HG03097 (cell line): ENCODE data around the gene MIEN1.
"Not testable (repeated sequence)": the region's sequence is repeated elsewhere in the genome, so short reads cannot be mapped to it uniquely, and the experiment has no call there.

ENCODE experiments used
- ATAC-seq: cut with Tn5 transposase; IDR thresholded peaks from one replicate; pipeline ENCODE4 v1.9.1; 2021; ENCODE audit not compliant: unreplicated experiment, low FRiP score

MIEN1 gene, protein sequence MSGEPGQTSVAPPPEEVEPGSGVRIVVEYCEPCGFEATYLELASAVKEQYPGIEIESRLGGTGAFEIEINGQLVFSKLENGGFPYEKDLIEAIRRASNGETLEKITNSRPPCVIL

DNA sequence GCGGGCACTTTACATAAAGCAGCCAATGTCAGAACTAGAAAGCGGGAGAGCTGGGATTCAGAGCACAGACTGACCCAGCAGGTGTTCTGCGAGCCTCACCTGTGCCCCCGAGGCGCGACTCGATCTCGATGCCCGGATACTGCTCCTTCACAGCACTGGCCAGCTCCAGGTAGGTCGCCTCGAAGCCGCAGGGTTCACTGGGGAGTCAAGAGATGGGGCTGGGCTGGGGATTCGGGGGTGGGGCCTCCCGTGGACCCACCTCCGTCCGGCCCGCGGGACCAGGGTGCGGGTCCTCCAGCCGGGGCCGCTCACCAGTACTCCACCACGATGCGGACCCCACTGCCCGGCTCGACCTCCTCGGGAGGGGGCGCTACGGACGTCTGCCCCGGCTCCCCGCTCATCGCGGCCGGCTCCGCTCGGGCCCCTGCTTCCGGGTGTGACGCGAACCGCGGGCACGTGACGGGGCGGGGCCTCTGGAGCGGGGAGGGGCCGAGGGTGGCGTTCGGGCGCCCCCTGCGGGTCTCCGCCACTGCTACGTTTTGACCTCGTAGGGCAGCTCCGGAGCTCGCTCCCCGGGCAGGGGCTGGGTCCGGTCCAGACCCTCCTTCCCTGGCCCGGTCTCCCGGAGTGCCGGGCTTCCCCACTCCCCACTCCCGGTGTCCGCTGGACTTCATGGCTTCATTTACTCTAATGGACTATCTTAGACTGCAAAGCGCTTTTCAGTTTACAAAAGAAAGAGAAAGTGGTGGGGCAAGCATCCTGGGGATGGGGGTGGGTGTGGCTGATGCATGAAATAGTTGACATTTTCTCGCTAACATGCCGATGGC is at the start of gene MIEN1:
MIEN1 (minus strand) TSS at position 438 of the 827 bp plus-strand sequence; CDS start at position 401, 37 bp downstream.
- ATAC-seq, result peak; percentile 88

DNA sequence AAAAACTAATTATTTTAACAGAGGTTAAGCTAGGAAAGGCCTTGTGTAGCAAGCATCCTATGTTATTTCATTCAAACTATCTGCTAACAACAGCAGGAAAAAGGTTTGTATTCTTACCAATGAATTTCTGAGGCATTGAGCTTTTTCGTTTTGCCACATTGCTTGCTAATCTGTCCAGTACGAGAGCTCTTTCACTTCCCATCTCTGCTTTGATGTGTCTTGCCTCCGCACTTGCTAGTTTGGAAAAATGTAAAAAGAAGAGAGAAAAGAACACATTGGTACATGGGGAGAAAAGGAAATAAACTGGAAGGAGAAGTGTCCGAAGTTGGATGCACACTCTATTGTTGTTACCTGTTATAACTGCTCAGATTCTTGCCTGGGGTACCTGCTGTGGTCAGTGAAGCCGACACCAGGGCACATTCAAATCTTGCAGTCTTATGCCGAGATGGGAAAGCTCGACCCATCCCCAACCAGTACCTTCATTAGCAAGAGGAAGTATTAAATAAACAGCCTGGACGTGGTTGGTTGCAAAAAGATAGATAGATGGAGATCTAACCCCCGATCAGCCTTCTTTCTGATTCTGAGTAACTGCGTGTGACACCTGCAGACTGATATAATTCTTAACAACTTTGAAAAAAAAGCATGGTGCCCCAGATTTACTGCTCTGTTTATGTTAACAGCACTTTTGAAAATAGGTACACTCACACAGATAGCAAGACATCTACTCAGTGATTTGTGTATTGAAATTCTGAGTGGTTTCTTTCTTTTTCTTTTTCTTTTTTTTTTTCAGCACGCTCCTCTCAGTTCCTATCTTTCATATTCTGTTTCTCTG is 47.4 kb upstream of the MIEN1 start:
- ATAC-seq, result peak; percentile 50

DNA sequence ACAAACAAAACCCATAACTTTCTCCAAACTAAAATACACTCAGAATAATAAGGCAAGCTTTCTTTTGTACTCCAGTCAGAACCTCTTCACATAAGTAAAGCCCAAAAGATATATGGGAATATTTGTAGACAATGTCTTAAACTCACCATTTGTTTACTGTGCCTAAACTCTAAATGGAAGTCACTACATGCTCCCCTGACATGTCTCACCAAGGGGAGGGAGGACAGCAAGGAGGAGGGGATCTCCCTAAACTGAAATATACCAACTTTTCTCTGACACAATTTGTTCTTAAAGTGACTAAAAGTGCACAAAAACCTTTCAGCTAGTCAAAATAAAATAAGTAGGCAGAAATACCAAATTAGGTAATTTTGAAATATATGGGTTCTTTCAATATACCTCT is 45.9 kb upstream of the MIEN1 start:
- ATAC-seq, result no peak

DNA sequence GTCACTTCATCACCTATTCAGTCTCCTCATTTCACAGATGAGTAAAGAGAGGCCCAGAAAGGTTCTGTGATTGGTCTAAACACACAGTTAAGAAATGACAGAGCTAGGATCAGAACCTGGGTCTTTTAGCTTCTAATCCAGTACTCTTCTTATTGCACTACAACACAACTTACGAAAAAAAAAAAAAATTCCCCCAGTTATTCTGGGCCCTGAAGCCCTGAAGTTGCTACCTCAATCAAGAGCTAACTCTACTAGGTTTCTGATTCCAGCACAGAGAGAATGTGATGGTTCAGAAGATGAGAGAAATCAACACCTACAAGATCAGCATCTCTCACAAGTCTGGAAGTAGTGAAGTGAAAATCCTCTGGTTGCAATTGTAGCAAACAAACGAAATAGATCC is 44.7 kb upstream of the MIEN1 start:
- no peak for ATAC-seq

DNA sequence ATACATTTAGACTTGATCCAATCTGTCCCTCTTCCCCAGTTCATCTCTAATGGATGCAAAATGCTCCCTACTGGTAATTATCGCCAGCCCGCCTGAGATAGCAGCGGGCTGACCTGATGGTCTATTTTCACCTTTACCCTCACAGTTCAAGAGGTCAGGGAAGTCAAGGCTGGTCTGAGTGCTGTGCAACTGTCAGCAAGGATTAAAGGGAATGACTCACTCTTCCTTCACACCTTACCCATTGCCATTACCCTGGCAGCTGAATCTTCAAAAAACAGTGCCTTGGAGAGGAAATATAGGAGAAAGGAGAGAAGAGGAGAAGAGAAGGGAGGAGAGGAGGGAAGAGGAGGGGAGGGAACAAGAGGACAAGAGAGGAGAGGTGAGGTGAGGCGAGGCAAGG is 43.7 kb upstream of the MIEN1 start:
- ATAC-seq, result no peak

DNA sequence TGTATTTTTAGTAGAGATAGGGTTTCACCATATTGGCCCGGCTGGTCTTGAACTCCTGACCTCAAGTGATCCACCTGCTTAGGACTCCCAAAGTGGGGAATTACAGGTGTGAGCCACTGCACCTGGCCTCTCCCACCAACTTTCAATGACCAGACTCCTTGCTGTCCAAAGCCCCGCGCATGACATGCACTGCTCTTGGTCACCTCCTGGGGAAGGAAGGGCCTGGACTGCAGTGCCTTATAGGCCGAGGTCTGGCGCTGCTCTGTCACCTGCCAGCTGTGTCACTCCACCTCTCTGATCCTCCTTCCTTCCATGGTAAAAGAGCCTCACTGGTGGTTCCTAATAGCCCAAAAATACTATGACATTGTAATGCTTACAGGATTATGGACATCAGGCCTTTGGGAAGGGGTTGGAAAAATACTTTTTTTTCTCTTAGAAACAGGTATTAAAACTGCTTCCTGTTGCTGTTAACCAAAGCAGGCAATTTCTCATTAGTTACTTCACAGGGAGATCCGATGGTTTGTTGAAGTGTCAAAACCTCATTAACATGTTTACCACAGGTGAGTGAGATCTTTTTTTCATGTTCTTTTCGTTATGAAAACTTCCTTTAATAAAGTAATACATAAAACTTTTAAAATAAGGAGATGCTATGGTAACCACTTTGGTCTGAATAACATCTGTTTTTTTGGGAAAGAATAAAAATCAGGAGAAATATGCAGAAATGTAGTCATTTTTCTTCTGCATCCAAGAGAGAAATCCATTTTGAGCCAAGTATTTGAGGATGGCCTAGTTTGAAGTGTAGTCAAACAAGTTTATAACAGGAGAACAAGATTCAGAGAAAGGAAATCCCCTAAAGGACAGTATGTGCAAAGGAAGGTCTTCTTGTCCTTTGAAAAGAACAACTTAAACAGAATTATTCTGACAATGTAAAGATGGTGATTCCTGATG is 42.9 kb upstream of the MIEN1 start:
- no peak for ATAC-seq

DNA sequence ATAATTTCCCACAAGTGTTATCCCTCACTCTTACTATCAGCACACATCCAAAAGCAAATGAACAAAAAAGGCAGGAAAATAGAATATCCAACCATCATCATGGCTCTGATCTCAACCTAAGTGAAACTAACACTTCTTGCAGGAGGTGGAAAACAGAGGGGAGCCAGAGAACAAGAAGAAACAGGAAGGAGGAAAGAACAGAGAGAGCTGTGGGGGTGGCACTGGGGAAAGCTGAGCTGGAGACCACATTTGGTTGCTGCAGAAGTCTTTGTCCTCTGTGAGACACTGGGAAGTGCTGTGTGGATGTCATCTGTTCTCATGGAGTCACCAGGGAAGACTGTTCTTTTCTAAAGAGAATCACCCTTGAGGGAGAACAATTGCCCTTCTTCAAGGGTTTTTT is 42.1 kb upstream of the MIEN1 start:
- no peak for ATAC-seq

DNA sequence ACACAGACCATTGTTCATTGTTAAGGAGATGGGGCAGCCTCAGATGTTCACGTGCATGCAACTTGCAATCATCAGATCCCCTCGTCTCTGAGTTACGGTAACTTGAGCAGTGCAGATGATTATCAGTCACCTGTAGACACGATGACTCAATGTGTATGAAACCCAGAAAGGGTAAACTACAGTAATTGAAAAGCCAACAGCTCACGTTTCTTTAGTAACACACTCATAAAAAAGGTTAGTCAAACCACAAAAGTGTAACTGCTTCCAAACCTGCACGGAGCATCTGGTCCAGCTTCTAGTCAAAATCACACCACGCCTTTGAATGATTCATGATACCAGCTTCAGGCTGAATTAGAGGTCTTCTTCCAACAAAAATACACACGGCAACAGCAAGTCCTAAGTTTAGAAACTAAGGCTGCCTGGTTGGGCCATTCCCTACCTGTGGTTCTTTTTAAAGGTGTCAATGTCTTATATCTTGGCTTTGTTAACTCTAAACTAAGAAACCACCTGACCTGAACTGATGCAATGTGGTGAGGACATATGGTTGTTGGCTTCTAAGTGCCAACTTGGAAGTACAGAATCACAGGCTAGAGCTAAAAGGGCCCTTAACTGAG is 39.7 kb upstream of the MIEN1 start:
- peak; percentile 42 for ATAC-seq

DNA sequence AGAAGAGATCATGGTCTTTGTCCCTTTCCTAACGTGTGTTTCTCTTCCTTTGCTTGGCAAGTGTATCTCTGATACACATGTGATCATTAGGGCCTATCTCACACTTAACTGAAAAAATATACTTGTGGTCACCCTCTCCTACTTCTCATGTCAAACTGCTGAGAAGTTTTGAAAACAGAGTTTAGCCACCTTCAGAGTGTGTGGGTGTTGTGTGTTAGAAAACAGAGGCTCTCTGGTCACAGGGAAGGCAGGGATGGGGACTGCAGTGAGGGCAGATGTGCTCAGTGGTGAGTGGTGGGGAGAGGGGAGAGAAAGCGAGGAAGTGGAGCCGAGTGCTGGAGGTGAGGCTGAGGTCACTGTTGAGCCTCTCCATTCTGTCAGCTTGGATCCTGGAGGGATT is 36.8 kb upstream of the MIEN1 start:
- no peak for ATAC-seq

DNA sequence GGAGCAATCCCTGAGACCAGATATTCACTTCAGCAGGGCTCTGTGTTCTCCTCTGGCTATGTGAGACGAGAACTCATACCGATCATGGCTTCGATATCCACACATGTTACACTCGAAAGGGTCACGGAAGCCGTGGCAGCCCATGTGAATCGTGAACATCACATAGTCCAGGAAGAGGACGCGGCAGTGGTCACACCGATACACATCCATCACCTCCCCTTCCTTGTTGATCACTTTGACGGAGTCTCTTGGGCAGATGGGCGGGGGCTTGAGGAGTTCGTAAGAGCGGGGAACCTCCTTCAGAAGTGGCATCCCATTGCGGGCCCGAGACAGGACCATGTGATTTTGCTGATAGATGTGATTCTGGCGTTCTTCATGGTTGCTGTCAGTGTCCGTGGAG is 35.4 kb upstream of the MIEN1 start:
- ATAC-seq, result no peak

DNA sequence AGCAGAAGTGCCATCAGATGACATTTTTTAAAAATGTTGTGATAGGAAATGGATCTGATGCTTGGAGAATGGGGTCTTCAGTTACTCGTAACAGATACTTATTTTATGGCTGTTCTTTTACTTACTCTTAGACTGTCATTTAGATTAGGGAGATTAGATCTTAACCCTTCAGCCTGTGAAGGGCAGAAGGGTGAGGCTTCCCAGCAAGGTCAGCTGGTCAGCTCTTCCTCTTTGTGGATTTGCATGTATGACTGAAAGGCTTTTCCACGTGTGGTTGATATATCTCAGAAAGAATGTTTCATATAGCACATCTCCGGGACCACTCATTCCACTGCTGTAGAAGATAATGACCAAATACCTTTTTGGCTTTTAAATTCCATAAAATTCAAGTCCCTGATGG is 34.8 kb upstream of the MIEN1 start:
- no peak for ATAC-seq

DNA sequence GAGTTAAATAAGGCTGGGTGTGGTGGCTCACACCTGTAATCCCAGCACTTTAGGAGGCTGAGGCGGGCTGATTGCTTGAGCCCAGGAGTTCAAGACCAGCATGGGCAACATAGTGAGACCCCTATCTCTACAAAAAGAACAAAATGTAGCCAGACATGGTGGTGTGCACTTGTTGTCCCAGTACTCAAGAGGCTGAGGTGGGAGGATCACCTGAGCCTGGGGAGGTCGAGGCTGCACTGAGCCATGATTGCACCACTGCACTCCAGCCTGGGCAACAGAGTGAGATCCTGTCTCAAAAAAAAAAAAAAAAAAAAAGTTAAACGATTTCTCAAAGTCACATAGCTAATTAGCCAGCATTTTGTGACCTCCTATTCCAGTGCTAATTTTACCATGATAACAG is 33.8 kb upstream of the MIEN1 start:
- not testable (repeated sequence) for ATAC-seq

DNA sequence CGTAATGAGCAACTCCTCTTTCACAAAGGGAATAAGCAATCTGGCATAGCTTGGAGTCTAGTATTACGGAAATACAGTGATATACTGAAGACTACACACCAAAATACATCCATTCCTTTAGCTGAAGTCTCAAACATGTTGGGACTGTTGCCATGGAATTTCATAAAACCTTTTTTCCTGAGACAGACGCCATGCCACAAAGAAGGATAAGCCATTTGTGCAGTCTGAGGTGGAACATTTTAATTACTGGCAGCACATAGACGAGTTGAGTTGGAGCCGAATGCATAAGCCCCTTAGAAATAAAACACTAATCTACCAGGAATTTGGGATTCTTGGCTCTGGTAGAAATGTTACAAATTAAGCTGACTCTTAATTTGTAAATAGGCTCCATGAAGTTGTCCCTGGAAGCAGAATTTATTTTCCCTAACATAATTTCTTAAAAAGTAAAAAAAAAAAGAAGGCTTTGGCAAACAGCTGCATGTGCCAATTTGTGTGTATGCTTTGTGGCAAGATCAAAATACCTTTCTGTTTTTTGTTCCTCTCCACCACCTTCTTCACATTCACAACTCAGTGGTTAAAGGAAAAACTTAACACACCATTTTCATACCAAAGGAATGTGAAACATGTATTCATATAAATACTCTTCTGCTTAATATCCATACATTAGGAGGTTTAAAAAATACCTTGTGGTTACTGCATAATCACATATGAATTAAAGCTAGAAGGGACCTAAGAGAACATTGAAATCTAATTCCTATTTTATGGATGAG is 32.9 kb upstream of the MIEN1 start:
- no peak for ATAC-seq

DNA sequence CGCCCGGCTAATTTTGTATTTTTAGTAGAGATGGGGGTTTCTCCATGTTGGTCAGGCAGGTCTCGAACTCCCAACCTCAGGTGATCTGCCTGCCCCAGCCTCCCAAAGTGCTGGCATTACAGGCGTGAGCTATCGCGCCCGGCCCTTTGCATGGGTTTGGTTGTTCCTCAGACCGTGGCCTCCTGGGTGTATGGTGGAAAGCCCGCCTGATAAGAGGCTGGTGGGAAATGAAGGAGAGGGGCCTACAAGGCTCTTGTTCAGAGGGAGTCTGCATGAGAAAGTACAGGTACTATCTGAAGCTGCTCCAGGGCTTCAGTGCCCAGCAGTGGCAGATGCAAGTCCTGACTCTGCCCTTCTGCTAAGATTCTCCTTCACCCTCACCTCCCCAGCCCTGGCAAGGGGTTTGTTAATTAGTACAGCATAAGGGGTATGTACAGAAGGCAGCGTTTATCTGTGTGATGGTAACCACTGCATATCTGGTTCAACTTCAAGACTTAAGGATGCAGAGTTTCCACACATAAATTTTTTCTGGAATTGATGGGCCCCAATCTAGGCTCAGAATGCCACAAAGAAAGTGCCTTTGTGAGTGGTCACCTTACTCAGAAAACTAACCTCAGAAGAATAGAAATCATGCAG is 31.6 kb upstream of the MIEN1 start:
- no peak for ATAC-seq

DNA sequence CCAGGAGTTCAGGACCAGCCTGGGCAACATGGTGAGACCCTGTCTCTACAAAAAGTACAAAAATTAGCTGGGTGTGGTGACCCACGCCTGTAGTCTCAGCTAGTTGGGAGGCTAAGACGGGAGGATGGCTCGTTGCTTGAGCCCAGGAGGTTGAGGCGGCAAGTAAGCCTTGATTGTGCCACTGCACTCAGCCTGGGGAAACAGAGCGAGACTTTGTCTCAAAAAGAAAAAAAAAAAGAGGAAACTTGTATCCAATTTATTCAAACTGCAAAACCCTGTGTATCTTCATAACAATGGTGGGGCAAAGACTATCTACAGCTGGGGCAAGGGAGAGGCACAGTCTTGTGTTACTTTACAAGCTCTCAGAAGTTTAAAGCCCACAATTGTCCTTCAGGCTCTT is 28.9 kb upstream of the MIEN1 start:
- ATAC-seq, result no peak

DNA sequence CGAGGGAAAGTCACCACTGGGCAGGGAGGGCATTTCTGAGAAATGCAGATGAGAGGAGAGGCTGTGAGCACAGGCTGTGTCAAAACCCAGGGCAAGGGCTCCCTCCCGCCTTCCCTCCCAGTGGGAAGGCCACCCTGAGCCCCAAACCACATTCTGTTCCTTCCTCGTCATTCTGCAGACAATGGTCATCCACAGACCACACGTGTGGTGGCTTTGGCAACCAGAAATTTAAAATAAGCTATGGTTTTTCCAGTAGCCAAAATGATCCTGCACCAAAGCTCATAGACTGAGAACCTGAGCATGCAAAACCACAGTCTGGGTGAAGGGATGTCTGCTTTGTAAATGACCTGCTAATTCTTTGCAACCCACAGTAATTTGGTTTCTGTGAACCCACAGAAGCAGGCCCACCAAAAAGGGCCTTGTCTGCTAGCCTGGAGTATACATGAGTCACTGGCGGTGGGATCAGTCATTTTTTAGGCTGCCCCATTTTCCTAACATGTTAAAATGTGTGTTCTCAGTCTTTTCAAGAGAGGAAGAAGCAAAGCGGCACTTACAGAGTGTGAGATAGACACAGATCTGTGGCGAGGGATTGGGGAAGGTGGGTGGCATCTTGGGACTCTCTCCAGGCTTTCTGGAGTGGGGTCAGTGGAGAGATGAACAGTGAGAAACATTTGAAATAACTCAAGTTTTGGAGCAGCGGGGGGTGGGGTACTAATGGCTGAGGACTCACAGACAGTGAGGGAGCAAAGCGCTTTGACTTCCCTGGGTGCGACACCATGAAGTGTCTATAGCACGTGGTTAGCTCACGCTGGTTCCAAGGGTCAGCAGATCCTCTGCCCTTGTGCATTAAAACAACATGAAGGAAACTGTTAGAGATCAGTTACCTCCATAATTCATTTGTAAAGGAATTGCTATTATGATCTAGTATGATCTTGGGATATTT is 27.9 kb upstream of the MIEN1 start:
- no peak for ATAC-seq

DNA sequence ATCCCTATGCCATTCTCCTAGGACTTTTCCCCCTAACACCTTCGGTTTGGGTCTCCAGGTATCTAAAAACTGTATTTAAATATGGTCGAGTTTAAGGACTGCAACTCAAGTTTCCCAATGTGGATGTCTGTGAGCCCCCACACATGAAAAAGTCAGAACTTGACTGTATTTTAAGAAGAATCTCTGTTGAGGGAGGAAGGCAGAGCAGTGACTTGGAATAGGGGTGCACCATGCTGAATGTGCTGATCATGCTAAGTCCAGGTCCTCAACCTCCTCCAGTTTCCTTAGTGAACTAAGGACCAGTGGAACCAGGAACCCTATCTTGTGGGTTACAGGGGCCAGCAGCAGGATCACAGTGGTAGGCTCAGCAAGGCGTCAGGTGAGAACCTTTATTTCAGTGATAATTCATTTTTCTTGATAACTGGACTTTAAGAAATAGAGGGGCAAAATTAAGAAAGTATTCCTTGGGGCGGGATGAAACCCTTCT is 26.9 kb upstream of the MIEN1 start:
- no peak for ATAC-seq
